ENCODE measurements around the gene NDC80.

DNA sequence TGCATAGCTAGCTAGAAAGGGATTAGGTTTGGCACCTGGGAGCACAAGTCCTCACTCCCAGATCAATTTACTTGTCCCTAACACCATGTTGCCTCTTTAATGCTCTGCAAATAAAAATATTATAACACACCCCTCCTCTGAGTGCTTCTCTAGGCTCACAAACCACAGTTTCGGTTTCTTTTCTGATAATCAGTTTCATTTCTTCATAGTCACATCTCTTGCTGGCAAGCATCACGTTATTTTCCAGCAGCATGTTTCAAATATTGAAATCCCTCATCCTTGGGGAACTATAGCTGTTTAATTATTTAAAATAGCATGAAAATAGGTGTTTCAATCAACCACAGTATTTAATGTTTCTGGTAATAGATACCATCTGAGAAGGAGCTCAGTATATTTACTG, 70.3 kb downstream of the NDC80 start:
- TF ChIP-seq SUZ12 (IDR thresholded peaks at IDR 0.05) (no peak), FOXK2 (IDR thresholded peaks at IDR 0.05) (no peak), ARNT (IDR thresholded peaks at IDR 0.05) (no peak), FOXA1 (IDR thresholded peaks at IDR 0.05) (no peak), TARDBP (IDR thresholded peaks at IDR 0.05) (no peak), BHLHE40 (IDR thresholded peaks at IDR 0.05; ENCODE audit: borderline replicate concordance) (no peak), FOXM1 (IDR thresholded peaks at IDR 0.05; ENCODE audit: borderline replicate concordance) (no peak), LEF1 (IDR thresholded peaks at IDR 0.05; ENCODE audit: borderline replicate concordance) (no peak), HDGF (IDR thresholded peaks at IDR 0.05; ENCODE audit: borderline replicate concordance) (no peak), SP1 (IDR thresholded peaks at IDR 0.05) (no peak)

All from HEK293T (cell line).